ENCODE results near the gene FASLG.

DNA sequence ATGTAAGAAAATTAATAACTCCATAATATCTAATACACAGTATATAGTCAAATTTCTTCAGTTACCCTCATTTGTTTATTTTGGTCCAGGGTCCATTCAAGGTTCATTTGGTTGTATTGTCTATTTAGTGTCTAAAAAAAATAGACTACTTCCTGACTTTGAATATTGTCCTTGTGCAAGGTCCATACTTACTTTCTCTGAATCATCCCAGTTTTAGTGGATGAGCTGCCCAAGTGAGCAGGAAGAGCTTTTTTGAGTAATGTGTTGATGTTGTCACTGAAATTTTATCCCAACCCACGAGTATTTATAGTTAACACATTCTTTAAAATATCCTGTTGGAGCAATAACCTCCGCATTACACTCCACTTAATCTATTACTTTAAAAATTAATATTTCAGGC lies 45.6 kb upstream of the FASLG start:
- TF ChIP-seq POLR2A (IDR thresholded peaks at IDR 0.05) (no peak), POLR2AphosphoS5 (IDR thresholded peaks at IDR 0.05) (no peak)
- TF ChIP-seq, protein P1, sequence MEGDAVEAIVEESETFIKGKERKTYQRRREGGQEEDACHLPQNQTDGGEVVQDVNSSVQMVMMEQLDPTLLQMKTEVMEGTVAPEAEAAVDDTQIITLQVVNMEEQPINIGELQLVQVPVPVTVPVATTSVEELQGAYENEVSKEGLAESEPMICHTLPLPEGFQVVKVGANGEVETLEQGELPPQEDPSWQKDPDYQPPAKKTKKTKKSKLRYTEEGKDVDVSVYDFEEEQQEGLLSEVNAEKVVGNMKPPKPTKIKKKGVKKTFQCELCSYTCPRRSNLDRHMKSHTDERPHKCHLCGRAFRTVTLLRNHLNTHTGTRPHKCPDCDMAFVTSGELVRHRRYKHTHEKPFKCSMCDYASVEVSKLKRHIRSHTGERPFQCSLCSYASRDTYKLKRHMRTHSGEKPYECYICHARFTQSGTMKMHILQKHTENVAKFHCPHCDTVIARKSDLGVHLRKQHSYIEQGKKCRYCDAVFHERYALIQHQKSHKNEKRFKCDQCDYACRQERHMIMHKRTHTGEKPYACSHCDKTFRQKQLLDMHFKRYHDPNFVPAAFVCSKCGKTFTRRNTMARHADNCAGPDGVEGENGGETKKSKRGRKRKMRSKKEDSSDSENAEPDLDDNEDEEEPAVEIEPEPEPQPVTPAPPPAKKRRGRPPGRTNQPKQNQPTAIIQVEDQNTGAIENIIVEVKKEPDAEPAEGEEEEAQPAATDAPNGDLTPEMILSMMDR (IDR thresholded peaks at IDR 0.05 in 8 of 11, conservative IDR thresholded peaks at IDR 0.05 in 3 of 11): no peak
